PC-9 (cell line): ENCODE measurements around the gene EIF4A3.

Experiments used
- EZH2 ChIP-seq: fragments of 200-600 bp; sonication (generic); IDR thresholded peaks from 2 replicates; pipeline ENCODE4 v1.8.0; 2017; ENCODE audit warnings: antibody characterized with exemption, low read depth
- TF ChIP-seq, protein P1 (sequence below): fragments of 200-600 bp; sonication (generic); conservative IDR thresholded peaks from 2 replicates; pipeline ENCODE4 v1.6.1; 2017; ENCODE audit warnings: mixed run types, antibody characterized with exemption, mild to moderate bottlenecking, moderate library complexity

DNA sequence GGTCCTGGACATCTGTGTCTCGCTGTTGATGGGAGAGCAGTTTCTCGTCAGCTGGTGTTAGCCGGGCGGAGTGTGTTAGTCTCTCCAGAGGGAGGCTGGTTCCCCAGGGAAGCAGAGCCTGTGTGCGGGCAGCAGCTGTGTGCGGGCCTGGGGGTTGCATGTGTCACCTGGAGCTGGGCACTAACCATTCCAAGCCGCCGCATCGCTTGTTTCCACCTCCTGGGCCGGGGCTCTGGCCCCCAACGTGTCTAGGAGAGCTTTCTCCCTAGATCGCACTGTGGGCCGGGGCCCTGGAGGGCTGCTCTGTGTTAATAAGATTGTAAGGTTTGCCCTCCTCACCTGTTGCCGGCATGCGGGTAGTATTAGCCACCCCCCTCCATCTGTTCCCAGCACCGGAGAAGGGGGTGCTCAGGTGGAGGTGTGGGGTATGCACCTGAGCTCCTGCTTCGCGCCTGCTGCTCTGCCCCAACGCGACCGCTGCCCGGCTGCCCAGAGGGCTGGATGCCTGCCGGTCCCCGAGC lies 27.6 kb downstream of the EIF4A3 start:
- TF ChIP-seq, protein P1, sequence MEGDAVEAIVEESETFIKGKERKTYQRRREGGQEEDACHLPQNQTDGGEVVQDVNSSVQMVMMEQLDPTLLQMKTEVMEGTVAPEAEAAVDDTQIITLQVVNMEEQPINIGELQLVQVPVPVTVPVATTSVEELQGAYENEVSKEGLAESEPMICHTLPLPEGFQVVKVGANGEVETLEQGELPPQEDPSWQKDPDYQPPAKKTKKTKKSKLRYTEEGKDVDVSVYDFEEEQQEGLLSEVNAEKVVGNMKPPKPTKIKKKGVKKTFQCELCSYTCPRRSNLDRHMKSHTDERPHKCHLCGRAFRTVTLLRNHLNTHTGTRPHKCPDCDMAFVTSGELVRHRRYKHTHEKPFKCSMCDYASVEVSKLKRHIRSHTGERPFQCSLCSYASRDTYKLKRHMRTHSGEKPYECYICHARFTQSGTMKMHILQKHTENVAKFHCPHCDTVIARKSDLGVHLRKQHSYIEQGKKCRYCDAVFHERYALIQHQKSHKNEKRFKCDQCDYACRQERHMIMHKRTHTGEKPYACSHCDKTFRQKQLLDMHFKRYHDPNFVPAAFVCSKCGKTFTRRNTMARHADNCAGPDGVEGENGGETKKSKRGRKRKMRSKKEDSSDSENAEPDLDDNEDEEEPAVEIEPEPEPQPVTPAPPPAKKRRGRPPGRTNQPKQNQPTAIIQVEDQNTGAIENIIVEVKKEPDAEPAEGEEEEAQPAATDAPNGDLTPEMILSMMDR: no peak
- no peak for TF ChIP-seq EZH2
